H1 (cell line): ENCODE measurements around the gene EIPR1. TPM values are rescaled to one million over a fixed set of nuclear protein-coding genes. Genes with fewer than 3 reads are reported as not detected.
A peak's percentile ranks its signal among the peaks of the same experiment; 100 is the strongest.

Experiments
- CTCF ChIA-PET: fragments of 300-600 bp; sonication (Branson Sonifier 250); formaldehyde crosslinking; loops from one replicate; lab custom pipeline; 2021; ENCODE audit not compliant: partially characterized antibody; lab: Charles Lee
- POLR2A ChIA-PET: fragments of 300-600 bp; sonication (Branson Sonifier 250); formaldehyde crosslinking; loops from one replicate; lab custom pipeline; 2021; ENCODE audit warnings: inconsistent platforms; ENCODE audit not compliant: partially characterized antibody; lab: Charles Lee
- DNase-seq, 2 experiments: peaks; one replicate each; pipeline versions ENCODE4 v3.0.0 to v3.0.0-alpha.2; 2010 to 2022; ENCODE audit warnings: low spot score in 2 of 2, low read depth in 1 of 2, mixed read lengths in 1 of 2
- FAIRE-seq: peaks from 2 replicates; lab custom pipeline; 2011; peaks lifted over from hg19 to GRCh38; lab: Jason Lieb, UNC
- H2AFZ ChIP-seq: 2 replicates; pipeline ENCODE4 v1.8.1; 2012; ENCODE audit warnings: low read length, inconsistent platforms
- H2AK5ac ChIP-seq: 2 replicates; pipeline ENCODE4 v1.6.1; 2013; ENCODE audit warnings: low read depth, low read length
- H2BK120ac ChIP-seq: replicated peaks from 2 replicates; pipeline ENCODE3; 2013; ENCODE audit warnings: low read depth, low read length, inconsistent platforms
- H2BK12ac ChIP-seq: 2 replicates; pipeline ENCODE4 v1.6.1; 2013; ENCODE audit warnings: low read depth, low read length
- H2BK15ac ChIP-seq: 2 replicates; pipeline ENCODE4 v1.6.1; 2013; ENCODE audit warnings: low read length
- H2BK20ac ChIP-seq: 2 replicates; pipeline ENCODE4 v1.6.1; 2013; ENCODE audit warnings: low read length
- H2BK5ac ChIP-seq: 2 replicates; pipeline ENCODE4 v1.6.1; 2013; ENCODE audit warnings: low read depth, low read length
- H3K14ac ChIP-seq: 2 replicates; pipeline ENCODE4 v1.6.1; 2013; ENCODE audit warnings: inconsistent platforms; ENCODE audit not compliant: insufficient read length
- H3K18ac ChIP-seq: 2 replicates; pipeline ENCODE4 v1.6.1; 2013; ENCODE audit warnings: low read length; ENCODE audit errors: extremely low read depth
- H3K23ac ChIP-seq: 2 replicates; pipeline ENCODE4 v1.6.1; 2013; ENCODE audit warnings: inconsistent platforms; ENCODE audit not compliant: insufficient read length
- H3K23me2 ChIP-seq: 2 replicates; pipeline ENCODE4 v1.6.1; 2013; ENCODE audit warnings: low read depth, low read length
- H3K27ac ChIP-seq: 2 replicates; pipeline ENCODE4 v1.6.1; 2011; ENCODE audit warnings: low read depth, low read length, inconsistent platforms
- H3K27me3 ChIP-seq, 4 experiments: replicated peaks in 1 of 4; 1 replicate in 1 of 4; 2 replicates in 3 of 4; pipeline versions ENCODE4 v1.6.1 to v1.8.1; 2011 to 2013; ENCODE audit warnings: low read length in 3 of 4, mild to moderate bottlenecking in 3 of 4, inconsistent platforms in 2 of 4, mixed read lengths in 2 of 4, moderate library complexity in 1 of 4; ENCODE audit not compliant: control insufficient read depth in 3 of 4, insufficient read depth in 3 of 4; ENCODE audit errors: extremely low read depth in 1 of 4
- H3K36me3 ChIP-seq, 4 experiments: 2 replicates each; pipeline versions ENCODE4 v1.6.1 to v1.8.1; 2011 to 2013; ENCODE audit warnings: mild to moderate bottlenecking in 4 of 4, low read length in 3 of 4, moderate library complexity in 2 of 4, control low read depth in 1 of 4, inconsistent platforms in 1 of 4; ENCODE audit not compliant: insufficient read depth in 4 of 4, control insufficient read depth in 2 of 4
- H3K4ac ChIP-seq: replicated peaks from 2 replicates; pipeline ENCODE3; 2013; ENCODE audit warnings: low read length, low read depth, mixed read lengths, inconsistent platforms; ENCODE audit not compliant: insufficient read length
- H3K4me1 ChIP-seq, 4 experiments: replicated peaks in 1 of 4; 1 replicate in 1 of 4; 2 replicates in 3 of 4; pipeline versions ENCODE4 v1.6.1 to v1.8.1; 2011 to 2013; ENCODE audit warnings: low read length in 3 of 4, inconsistent platforms in 2 of 4, mixed read lengths in 1 of 4; ENCODE audit not compliant: insufficient read depth in 4 of 4, control insufficient read depth in 3 of 4
- H3K4me2 ChIP-seq, 2 experiments: 2 replicates each; pipeline versions ENCODE4 v1.6.1 to v1.8.1; 2011 to 2013; ENCODE audit warnings: low read depth in 2 of 2, low read length in 2 of 2, control low read depth in 1 of 2, inconsistent platforms in 1 of 2, mild to moderate bottlenecking in 1 of 2; ENCODE audit not compliant: insufficient read depth in 1 of 2
- H3K4me3 ChIP-seq, 4 experiments: fragments of 200-600, 300-600 bp in 1 of 4; sonication (generic), shearing (Covaris generic), sonication (Bioruptor Twin) in 1 of 4; 2 replicates each; pipeline versions ENCODE4 v1.5.1 to v1.8.1; 2011 to 2016; ENCODE audit warnings: low read length in 4 of 4, low read depth in 3 of 4, control low read depth in 2 of 4, inconsistent platforms in 2 of 4, mild to moderate bottlenecking in 2 of 4, mixed read lengths in 1 of 4, moderate library complexity in 1 of 4; ENCODE audit not compliant: insufficient read depth in 2 of 4; ENCODE audit errors: extremely low read depth in 1 of 4
- H3K56ac ChIP-seq: replicated peaks from 2 replicates; pipeline ENCODE3; 2013; ENCODE audit warnings: low read depth, mild to moderate bottlenecking, mixed read lengths, low read length, inconsistent platforms; ENCODE audit not compliant: insufficient read length
- H3K79me1 ChIP-seq: 2 replicates; pipeline ENCODE4 v1.6.1; 2013; ENCODE audit warnings: low read depth, low read length, control low read depth
- H3K79me2 ChIP-seq, 2 experiments: 2 replicates each; pipeline versions ENCODE4 v1.6.1 to v1.8.1; 2012 to 2013; ENCODE audit warnings: low read length in 2 of 2, mild to moderate bottlenecking in 2 of 2, inconsistent platforms in 1 of 2; ENCODE audit not compliant: insufficient read depth in 2 of 2, control insufficient read depth in 1 of 2
- H3K9ac ChIP-seq, 4 experiments: replicated peaks in 1 of 4; 1 replicate in 1 of 4; 2 replicates in 3 of 4; pipeline versions ENCODE4 v1.6.1 to v1.8.1; 2011 to 2013; ENCODE audit warnings: low read depth in 3 of 4, low read length in 3 of 4, control low read depth in 2 of 4, mild to moderate bottlenecking in 2 of 4, moderate library complexity in 2 of 4, inconsistent platforms in 1 of 4; ENCODE audit errors: extremely low read depth in 1 of 4
- H3K9me3 ChIP-seq, 2 experiments: 2 replicates each; pipeline versions ENCODE4 v1.6.1 to v1.8.1; 2012 to 2013; ENCODE audit warnings: mild to moderate bottlenecking in 2 of 2, moderate library complexity in 2 of 2, control low read depth in 1 of 2, inconsistent platforms in 1 of 2, low read depth in 1 of 2, low read length in 1 of 2, mixed read lengths in 1 of 2; ENCODE audit not compliant: insufficient read depth in 2 of 2
- H4K20me1 ChIP-seq, 2 experiments: replicated peaks in 1 of 2; 2 replicates each; pipeline versions ENCODE3 to v1.8.1; 2011 to 2013; ENCODE audit warnings: inconsistent platforms in 2 of 2, low read length in 2 of 2, mild to moderate bottlenecking in 1 of 2; ENCODE audit not compliant: insufficient read depth in 2 of 2, control insufficient read depth in 1 of 2
- H4K5ac ChIP-seq: 2 replicates; pipeline ENCODE4 v1.6.1; 2013; ENCODE audit warnings: low read length, low read depth, mixed read lengths, inconsistent platforms; ENCODE audit not compliant: insufficient read length
- H4K8ac ChIP-seq: 2 replicates; pipeline ENCODE4 v1.8.0; 2013; ENCODE audit warnings: mild to moderate bottlenecking, moderate library complexity, low read length, inconsistent platforms; ENCODE audit not compliant: insufficient read depth; ENCODE audit errors: extremely low read depth
- H4K91ac ChIP-seq: replicated peaks from 2 replicates; pipeline ENCODE3; 2013; ENCODE audit warnings: low read length, mixed read lengths, inconsistent platforms; ENCODE audit not compliant: insufficient read length
- KDM1A ChIP-seq: fragments of 200-600, 300-600 bp; sonication (generic); IDR thresholded peaks from 2 replicates; pipeline ENCODE4 v1.7.1; 2016; ENCODE audit warnings: mild to moderate bottlenecking, low read length, borderline replicate concordance
- RNF2 ChIP-seq: fragments of 200-900, 300-1000 bp; sonication (generic); IDR thresholded peaks from 2 replicates; pipeline ENCODE4 v1.7.1; 2016; ENCODE audit warnings: borderline replicate concordance, low read depth, mild to moderate bottlenecking, antibody characterized with exemption, low read length; ENCODE audit not compliant: poor library complexity, severe bottlenecking; ENCODE audit errors: missing control alignments
- WGBS, 2 experiments: shearing (Covaris generic) in 1 of 2; methylation state at CpG; one replicate each; pipeline versions ENCODE4 v1.1.6 to v1.1.7; 2013 to 2015; ENCODE audit warnings: low lambda C conversion rate in 2 of 2, mixed read lengths in 2 of 2, inconsistent platforms in 1 of 2, low coverage in 1 of 2, missing lambda C conversion rate in 1 of 2; ENCODE audit not compliant: insufficient replicate concordance in 2 of 2, insufficient coverage in 1 of 2, insufficient read length in 1 of 2; ENCODE audit errors: extremely low coverage in 1 of 2, missing lambda C conversion rate in 1 of 2; 5-methylcytosine and 5-hydroxymethylcytosine counted together
- polyA plus RNA-seq, 7 experiments: library from polyadenylated mRNA; depleted of rRNA in 3 of 7; stranded (reverse) in 5 of 7; unstranded in 2 of 7; fragments of >200 nt in 5 of 7; fragments of 200-250 nt in 2 of 7; gene quantifications; 1 replicate in 5 of 7; 2 replicates in 1 of 7; 4 replicates in 1 of 7; pipeline versions ENCODE4 v1.2.1 to v1.2.3, GENCODE V29; 2011 to 2013; ENCODE audit warnings: missing spikeins in 2 of 7, mixed read lengths in 2 of 7
- total RNA-seq: library from RNA; stranded (reverse); fragmentation: NEBNext Ultra II Directional; extraction: Animal tissue kit (Norgen Biotek cat#: 25700); gene quantifications from 2 replicates; pipeline ENCODE4 v1.2.1, GENCODE V29; 2021

EIPR1 gene
- total and polyA plus RNA-seq, 2 of the 8 experiments (the other 6 are each of a cell fraction or from before 2014, with no cell fraction given): 26.3 to 56.4 TPM

- 96% methylated on average over 11 of the region's 11 CpGs; no CpG with 5 or more reads in 1 of the 2 experiments for WGBS, 2 experiments
- CTCF ChIA-PET: interaction anchor here (0.9 kb wide), 1 partner anchor 102 kb away, joined by 3 read pairs; no protein-coding TSS in a partner anchor
These were observed 53.6 kb downstream of the EIPR1 start for GRCh38 chr2:3324036-3324386.

More at GRCh38 chr2:3324036-3324386, 53.6 kb downstream of the EIPR1 start:
- TF ChIP-seq RNF2 (no peak), KDM1A (0 out of 2 replicates have a peak, but pooled peaks have one; percentile 34)
- no peak overlapping the region for H2AFZ ChIP-seq
- no peak overlapping the region for H2BK20ac ChIP-seq
- peak overlapping the region; percentile 37 for H4K91ac ChIP-seq
- H3K79me1 ChIP-seq: peaks cover 10% of the 10 kb centered on the region; the same call in 1 of the 2 replicates
- no peak overlapping the region for H4K5ac ChIP-seq
- POLR2A ChIA-PET: no interaction called here
- no peaks in the 10 kb centered on the region for H3K23me2 ChIP-seq
- no peak for FAIRE-seq
- no peak overlapping the region for H3K9ac ChIP-seq
- no peak overlapping the region for H3K4me2 ChIP-seq
- H2BK12ac ChIP-seq: no peak overlapping the region
- peaks cover 3 to 5% of the 10 kb centered on the region in 2 experiments for H4K20me1 ChIP-seq
- no peak for DNase-seq
- no peak overlapping the region for H3K4me3 ChIP-seq
- H3K4ac ChIP-seq: no peak overlapping the region
- no peak overlapping the region; the same call in 1 of the 2 replicates for H3K27ac ChIP-seq
- H3K23ac ChIP-seq: no peak overlapping the region
- no peaks in the 10 kb centered on the region for H3K27me3 ChIP-seq
- peak overlapping the region; percentile 53; the same call in 1 of the 2 replicates for H4K8ac ChIP-seq
- no peaks in the 10 kb centered on the region; a peak in 1 of 4 replicates for H3K79me2 ChIP-seq
- H2BK120ac ChIP-seq: no peak overlapping the region
- no peak overlapping the region for H2BK15ac ChIP-seq
- no peaks in the 10 kb centered on the region; a peak in 1 of 4 replicates for H3K9me3 ChIP-seq
- H2BK5ac ChIP-seq: no peak overlapping the region
- H3K18ac ChIP-seq: no peak overlapping the region
- no peaks in the 10 kb centered on the region for H3K36me3 ChIP-seq
- H3K14ac ChIP-seq: no peak overlapping the region
- peaks cover 0 to 12% (median 4%) of the 10 kb centered on the region in 4 experiments; a peak in 5 of 7 replicates for H3K4me1 ChIP-seq
- H3K56ac ChIP-seq: no peak overlapping the region
- H2AK5ac ChIP-seq: no peak overlapping the region
